HCEC 1CT (cell line): Measurements from ENCODE around the gene TEKT2.
A peak's percentile ranks its signal among the peaks of the same experiment; 100 is the strongest.

Experiments
- DNase-seq: peaks from one replicate; pipeline ENCODE4 v3.0.0-alpha.2; 2017

TEKT2 gene

DNA sequence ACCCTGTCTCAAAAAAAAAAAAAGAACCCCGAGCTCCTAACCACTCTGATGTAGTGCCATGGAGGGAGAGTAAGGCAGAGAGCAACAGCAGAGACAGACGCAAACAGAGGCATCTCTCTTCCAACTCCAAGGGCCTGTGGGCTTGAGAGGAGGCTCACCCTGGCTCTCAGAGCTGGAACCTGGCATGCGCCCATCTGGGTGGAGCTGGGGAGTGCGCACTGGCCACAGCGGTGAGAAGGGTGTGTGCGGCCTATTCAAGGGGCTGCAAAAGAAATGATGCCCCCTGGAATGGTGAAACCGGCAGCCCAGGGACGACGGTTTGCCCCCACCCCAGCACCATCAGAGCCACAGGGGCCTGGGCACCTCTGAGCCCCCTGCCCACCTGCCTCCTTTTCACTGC, 23.5 kb downstream of the TEKT2 start:
- DNase-seq = no peak

GRCh38 chr1:36108314-36108713, 24.4 kb downstream of the TEKT2 start:
- DNase-seq = no peak

DNA sequence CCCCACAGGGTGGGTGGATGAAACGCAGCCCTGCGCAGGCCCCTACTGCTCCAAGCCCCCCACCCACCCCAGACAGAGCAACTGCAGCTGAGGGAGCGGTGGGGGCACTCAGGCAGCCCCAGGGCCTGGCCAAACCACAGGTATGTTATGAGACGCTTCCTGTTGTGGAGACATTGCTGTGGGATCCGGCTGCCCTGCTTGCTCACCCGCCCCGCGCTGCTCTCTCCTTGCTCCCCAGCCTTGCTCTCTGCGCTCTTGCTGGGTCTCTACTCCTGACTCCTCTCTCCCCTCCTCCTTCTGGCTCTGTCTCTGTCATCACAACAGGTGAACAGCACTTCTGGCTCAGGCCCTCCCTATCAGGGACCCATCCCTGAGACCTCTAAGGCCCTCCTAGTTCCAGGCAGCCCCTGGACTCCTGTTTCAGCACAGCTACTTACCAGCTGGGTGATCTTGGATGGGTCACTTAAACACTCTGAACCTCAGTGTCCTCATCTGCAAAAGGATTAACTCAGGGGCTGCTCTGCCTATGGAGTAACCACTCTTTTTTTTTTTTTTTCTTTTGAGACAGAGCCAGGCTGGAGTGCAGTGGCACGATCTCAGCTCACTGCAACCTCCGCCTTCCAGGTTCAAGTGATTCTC, 25.3 kb downstream of the TEKT2 start:
- peak; percentile 53 for DNase-seq

DNA sequence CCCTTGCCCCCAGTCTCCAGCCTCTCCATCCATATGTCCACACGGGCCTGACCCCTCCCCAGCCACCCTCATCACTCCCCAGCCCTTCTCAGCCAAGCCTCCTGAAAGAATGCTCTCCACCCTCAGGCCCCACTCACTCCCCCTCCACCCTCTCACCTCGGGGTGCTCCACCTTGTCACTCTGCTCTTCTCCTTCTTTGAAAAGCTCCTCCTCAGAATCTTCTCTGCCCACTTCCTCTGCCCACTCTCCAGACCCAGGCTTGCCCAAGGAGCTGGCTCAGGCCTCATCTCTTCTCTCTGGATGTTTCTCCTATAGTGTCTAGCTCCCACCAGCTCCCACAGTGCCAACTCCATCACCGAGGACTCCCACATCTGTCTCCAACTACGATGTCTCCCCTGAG, 27.3 kb downstream of the TEKT2 start:
- no peak for DNase-seq

GRCh38 chr1:36112823-36113222, 28.9 kb downstream of the TEKT2 start:
- no peak for DNase-seq

DNA sequence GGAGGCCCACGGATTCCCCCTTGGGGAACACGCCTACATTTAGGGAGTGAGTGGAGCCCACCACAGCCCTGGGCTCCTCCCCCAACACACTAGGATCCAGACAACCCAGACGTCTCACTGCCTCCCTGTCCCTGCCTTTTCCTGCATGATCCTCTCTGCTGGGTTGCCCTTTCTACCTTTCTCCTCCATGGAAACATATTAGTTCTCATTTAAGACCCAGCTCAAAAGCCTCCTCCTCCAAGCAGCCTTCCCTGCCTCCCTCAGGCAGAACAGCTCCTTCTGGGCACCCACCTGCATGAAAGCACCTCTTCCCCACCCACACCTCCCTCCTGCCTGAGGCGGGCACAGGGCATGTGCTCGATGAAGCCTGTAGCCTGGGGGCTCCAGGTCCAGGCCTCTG, 30.5 kb downstream of the TEKT2 start:
- DNase-seq = no peak

GRCh38 chr1:36115200-36115669, 31.3 kb downstream of the TEKT2 start:
- no peak for DNase-seq

DNA sequence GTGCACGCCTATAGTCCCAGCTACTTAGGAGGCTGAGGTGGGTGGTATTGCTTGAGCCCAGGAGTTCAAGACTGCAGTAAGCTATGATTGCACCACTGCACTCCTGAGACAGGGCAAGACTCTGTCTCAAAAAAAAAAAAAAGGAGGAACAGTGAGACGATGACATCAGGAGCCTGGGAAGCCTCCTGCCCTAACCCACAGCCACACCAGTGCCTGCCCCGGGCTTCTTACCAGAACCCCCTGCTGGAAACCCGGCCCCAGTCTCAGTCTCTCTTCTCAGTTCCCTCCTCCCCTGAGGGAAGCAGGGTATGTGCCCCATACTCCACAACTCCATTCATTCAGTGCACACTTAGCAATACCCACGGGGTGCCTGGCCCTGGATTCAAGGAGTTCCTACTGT, 32.0 kb downstream of the TEKT2 start:
- no peak for DNase-seq

DNA sequence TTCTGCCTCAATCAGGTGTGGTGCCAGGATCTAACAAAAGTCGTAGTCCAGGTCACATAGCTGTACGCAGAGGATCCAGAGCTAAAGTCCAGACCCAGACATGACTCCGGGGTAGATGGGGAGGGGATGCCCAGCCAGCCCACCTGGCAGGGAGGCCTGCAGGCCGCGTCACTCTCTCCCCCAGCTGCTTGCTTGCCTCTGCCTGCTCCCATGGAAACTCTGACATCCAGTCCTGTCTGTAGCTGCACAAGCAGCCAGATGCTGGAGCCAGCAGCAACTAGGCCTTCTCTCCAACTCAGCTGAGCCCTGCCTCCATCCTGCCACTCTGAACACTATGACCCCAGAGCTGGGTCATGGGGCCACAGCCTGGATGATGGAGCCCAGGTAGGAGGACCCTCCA, 33.0 kb downstream of the TEKT2 start:
- DNase-seq = no peak

DNA sequence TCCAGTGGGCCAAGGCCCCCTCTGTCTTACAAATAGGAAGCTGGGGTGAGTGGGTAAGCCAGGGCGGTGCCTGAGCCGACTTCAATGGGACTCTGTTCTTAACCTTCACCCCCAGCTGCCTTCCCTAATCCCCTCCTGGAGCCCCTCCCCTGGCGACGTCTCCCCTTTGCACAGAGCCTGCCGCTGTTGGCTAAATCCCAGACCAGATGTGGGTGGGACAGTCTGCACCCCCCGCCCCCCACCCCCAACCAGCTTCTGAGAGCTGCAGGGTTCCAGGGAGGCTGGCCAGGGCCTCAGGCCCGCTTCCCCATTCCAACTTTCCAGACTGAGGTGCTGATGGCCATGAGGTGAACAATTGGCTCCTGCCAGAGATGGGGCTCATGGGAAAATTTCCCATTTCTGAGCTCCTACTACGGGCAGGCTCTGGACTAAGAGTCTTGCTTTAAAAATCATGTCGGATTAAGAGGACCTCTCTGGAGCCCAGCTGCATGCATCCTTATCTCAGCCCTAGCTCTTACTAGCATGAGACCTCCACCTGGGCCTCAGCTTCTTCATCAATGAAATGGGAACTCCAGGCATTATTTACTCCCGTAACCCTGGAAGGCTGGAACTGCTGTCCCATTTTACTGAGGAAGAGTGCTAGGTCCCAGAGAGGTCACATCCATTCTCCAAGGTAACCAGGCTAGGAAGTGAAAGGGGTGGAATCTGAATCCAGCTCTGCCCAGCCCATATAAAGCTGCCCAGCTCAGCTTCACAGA, 34.7 kb downstream of the TEKT2 start:
- no peak for DNase-seq

GRCh38 chr1:36119456-36119855, 35.6 kb downstream of the TEKT2 start:
- DNase-seq = no peak

GRCh38 chr1:36122062-36123030, 38.5 kb downstream of the TEKT2 start:
- no peak for DNase-seq

DNA sequence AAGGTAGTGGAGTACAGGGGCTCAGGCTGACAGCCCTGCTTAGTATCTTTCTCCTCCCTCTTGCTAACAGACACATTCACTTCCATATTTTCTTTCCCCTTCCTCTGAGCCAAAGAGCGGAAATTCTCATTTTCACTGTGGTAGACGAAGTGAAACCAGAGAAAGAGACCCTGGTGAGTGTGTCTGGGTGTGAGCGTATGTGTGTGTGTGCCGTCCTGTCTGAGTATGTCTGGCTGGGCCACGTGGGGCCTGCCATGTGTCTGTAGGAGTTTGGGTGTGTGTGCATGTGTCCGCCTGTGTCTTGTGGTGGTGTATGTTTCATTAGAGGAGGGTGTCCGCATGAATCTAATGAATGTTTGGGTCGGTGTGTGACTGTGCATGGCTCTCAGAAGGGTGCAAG, 39.5 kb downstream of the TEKT2 start:
- DNase-seq = no peak

DNA sequence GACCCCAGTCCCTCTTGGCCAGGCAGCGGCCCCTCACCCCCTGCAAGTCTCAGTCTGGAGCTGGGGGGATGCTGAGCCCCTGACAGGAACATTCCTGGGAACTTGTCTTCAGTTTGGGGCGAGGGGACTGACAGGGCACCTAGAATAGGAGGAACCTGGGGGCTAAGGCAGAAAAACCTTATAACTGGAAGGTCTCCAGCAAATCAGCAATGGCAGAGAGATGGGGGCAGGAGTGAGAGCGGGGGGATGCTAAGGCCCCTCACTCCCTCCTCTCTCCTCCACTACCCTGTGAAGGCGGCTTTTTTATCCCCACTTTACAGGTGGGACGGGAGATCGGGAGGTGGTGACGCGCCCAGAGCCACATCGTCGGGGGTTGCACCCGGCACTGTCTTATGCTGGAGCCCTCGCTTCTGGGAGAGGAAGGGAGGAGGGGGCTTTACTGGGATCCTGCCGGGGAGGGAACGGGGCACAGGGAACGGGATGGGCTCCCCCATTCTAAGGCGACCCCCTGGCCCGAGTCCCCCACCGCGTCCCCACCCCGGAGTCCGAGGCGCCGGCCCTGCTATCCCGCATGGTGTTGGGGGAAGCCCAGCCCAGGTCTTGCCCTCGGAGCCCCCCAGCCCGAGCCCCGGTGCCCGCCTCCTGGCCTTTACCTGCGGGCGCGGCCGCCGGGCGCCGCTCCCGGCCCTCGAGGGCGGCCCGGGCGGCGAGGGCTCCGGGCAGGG, 40.7 kb downstream of the TEKT2 start:
- DNase-seq = no peak

- DNase-seq = no peak
Measured at GRCh38 chr1:36125129-36125991, 41.5 kb downstream of the TEKT2 start, which contains the start of gene COL8A2. Gene COL8A2 (minus strand): TSS chr1:36125222. CDS start chr1:36100242, 24,980 bp downstream.

GRCh38 chr1:36126005-36126716, 42.3 kb downstream of the TEKT2 start:
- no peak for DNase-seq

DNA sequence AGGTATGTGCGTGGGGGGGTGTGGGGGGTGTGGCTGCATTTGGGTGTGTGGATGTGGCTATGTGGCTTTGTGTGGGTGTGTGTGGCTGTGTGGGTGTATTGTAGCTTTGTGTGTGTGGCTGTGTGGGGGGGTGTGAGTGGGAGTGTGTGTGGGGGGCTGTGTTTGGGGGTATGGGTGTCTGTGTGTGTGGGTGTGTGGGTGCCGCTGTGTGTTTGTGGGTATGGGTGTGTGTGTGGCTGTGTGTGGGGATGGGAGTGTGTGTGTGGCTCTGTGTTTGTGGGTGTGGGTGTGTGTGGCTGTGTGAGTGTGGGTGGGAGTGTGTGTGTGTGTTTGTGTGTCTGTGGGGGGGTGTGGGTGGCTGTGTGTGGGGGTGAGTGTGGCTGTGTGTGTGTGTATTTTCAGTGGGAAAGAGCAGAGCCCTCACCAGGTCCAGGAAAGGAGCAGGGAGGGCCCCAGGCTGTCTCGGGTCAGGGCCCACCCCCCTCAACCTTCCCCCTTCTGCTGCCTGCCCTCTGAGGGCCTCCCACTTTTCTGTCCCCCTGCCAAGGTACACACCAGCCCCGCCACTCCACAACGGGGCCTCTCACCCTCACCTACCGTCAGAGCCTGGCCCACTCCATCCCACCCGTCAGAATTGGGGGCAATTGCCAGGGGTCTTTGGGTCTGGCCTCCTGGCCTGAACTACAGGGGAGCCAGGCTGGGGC, 43.1 kb downstream of the TEKT2 start:
- DNase-seq = no peak

DNA sequence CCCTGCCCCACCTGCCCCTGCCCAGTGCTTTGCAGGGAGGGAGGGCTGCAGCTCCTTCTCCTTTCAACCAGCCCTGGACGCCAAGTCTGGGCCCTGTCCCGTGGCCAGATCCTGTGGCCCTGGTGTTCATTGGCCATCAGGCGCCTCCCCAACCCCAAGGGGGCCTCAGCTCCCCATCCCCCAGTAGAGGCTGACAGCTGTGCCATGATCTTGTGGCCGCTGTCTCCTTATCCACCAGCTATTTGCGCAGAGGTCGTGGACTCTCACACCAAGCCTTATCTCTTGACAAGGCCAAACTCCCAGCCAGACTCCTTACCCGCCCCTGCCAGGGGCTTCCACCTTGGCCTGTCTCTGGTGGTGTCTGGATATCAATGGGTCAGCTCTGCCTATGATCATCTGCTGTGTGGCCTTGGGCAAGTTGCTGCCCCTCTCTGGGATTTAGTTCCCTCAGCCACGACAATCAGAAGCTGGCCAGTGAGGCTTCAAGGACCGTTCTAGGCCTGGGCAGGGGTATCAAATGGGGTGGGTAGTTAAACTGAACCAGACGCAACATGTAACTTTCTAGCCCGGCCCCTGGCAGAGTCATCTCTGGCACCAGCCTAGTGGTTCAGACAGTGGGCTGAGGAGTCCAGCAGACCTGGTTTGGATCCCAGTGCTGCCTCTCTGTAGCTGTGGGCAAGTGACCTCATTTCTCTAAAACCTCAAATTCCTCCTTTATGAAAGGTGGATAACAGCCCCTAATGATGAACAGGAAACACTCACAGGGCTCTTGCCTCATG, 44.4 kb downstream of the TEKT2 start:
- DNase-seq = no peak

DNA sequence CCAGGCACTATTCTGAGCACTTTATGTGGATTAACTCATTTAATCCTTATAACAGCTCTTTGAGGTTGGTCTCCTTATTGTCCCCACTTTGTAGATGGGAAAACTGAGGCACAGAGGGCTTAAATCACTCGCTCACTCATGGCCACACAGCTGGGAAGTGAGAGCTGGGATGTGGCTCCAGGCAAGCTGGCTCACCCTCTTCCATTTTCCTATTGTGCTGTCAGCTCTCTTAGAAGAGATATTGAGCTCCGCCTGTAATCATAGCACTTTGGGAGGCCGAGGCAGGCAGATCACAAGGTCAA, 45.0 kb downstream of the TEKT2 start:
- no peak for DNase-seq

DNA sequence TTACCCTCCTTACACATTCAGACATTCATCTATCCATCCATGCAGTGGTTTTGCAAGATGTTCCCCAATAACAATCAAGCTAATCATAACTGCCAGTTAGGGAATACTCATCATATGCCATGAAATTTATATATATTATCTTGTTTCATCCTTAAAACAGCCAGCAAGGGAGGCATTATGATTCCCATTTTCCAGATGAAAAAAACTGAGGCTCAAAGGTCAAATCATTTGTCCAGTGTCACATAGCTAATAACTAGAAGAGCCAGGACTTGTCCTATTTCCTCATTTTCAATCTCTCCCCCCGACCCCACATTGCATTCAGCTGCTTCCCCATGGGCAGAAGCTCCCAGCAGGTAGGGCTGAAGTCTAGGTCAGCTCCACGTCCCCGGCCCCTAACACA, 48.1 kb downstream of the TEKT2 start:
- DNase-seq = no peak
